Suppressor macrophage (primary cell): ENCODE data around the gene SLC9A6.
A peak's percentile ranks its signal among the peaks of the same experiment; 100 is the strongest.

Experiments
- DNase-seq, 4 experiments: peaks; one replicate each; pipeline ENCODE4 v3.0.0-alpha.2; 2020 to 2022
- total RNA-seq, 17 experiments: gene quantifications; one replicate each; lab custom pipeline; 2026; ENCODE audit warnings: mixed read lengths in 6 of 17, inconsistent platforms in 3 of 17; lab: John Stamatoyannopoulos, UW

SLC9A6 gene
- 30.7 to 117 (median 70.8) reads per million in 17 experiments for total RNA-seq

DNA sequence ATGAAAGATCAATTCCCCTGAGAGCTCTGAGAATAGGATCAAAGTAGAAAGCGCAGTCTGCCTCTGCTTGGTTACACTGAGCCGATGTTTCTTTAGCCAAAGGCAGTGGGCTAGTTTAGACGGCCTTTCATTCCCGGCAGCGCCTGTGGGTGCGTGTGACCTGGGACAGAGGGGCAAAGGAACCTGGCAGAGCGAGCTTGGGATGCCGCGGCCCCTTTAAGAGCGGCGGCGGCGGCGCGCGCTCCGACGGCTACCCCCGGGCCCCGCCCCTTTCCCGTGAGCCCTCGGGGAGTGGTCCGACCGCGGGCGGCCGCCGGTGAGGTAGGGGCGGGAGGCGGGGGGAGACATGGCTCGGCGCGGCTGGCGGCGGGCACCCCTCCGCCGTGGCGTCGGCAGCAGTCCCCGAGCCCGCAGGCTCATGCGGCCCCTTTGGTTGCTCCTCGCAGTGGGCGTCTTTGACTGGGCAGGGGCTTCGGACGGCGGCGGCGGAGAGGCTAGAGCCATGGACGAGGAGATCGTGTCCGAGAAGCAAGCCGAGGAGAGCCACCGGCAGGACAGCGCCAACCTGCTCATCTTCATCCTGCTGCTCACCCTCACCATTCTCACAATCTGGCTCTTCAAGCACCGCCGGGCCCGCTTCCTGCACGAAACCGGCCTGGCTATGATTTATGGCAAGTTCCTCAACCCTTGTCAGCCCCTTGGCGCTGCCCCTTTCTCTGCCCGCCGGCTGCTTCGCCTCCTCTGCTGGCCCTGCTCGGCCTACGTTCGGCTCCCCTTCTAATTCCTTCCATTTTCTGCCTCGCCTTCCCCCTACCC, at the start of gene SLC9A6:
Gene SLC9A6 (plus strand): TSS at position 279 of the 816 bp plus-strand sequence. CDS start 224 bp downstream, at position 503.
- DNase-seq = peak; percentile 51 to 83 (median 70)

DNA sequence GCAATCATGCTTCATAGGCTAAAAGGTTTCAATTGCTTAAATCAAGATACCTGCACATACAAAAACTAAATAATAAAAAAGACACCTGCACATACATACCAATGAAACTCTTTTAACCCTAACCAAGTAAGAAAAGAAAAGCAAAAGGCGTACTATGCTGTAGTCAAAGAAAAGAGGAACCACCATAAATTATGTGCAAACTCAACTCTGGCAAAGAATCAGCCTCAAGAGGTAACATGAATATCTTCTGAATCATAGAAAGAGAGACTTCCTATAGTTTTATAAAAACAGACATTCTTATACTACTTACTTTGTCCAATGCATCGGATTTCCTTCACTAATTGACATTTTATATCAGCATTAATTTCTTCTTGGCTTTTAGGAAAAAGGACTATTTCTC, 40.7 kb upstream of the SLC9A6 start:
- peak in 2 of 4 experiments; percentile 4 to 10 for DNase-seq

DNA sequence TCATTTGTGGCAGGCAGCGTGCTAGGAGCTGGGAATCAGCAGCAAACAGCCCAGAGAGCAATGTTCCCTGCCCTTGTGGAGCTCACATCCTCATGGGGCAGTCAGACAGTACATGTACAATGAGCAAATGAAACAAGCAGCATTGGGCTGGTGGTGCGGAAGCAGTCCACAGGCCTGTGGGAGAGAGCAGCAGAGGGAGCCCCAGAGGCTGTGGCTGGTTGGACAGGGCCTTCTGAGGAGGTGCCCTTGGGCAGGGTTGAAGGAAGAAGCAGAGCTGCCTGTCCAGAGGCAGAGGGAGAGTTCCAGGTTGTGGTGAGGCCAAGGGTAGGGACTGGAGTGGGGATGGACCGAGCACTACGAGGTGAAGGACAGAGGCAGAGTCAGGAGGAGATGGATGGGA, 33.9 kb upstream of the SLC9A6 start:
- no peak for DNase-seq

GRCh38 chrX:135973025-135973547, 12.1 kb upstream of the SLC9A6 start:
- DNase-seq = peak; percentile 5 to 40 (median 22)

- peak; percentile 76 to 90 (median 85) for DNase-seq
Measured at GRCh38 chrX:135973548-135974278, 11.5 kb upstream of the SLC9A6 start, which contains the start of gene MMGT1. Gene MMGT1, minus strand, starts transcription at chrX:135973988. Its CDS starts 313 bp downstream, at chrX:135973675.

- peak in 2 of 4 experiments; percentile 79 to 86 for DNase-seq
Measured at GRCh38 chrX:135974279-135974856, 10.9 kb upstream of the SLC9A6 start.

DNA sequence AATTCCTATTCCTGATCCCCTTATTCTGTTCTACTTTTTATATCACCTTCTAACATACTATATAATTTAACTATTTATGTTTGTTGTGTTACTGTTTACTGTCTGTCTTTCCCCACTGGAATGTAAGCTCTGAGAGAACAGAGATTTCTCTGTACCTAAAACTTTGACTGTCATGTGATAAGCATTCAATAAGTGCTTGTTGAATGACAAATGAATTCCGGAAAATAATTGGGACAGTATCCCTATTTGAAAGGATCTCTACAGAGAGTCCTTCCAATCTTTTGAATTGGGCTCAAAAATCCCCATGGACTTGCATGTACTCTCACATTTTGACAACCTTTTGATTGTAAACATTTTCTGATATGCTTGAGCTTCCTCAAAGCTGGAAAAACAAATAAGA, 9.8 kb upstream of the SLC9A6 start:
- no peak for DNase-seq

- DNase-seq = no peak
Measured at GRCh38 chrX:135977611-135978010, 7.6 kb upstream of the SLC9A6 start.

GRCh38 chrX:135981010-135981409, 4.2 kb upstream of the SLC9A6 start:
- DNase-seq = peak in 3 of 4 experiments; percentile 22 to 25 (median 23)

DNA sequence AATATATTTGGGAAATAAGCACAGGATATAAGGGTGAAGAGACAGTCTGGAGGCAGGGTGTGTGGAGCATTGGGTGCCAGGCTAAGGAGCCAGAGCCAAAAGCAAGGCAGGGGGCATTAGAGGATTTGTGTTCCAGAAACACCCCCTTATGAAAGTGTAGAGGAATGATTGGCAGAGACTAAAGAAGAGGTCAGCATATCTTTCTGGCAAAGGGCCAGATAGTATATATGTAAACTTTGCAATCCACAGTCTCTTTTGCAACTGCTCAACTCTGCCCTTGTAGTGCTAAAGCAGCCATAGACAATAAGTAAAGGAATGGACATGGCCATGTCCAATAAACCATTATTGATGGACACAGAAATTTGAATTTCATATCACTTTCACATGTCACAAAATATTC, 3.6 kb upstream of the SLC9A6 start:
- DNase-seq = peak; percentile 2 to 69 (median 28)

DNA sequence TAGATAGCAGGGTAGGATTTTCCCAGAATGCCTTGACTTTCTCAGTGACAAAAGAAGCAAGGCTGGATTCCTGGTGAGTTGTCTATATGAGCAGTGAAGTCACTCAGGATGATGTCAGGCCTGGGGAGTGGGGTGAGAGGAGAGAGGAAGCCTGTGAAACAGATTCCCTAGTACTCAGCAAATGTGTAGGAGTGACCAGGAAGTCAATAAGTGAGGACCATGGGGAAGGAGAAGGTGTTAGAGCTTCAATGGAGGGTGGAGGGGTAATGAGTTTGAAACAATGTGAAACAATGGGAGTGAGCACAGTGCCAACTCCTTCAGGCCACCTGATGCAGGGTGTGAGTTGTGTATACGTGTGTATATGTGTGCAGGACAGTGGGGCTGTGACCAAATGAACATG, 2.4 kb upstream of the SLC9A6 start:
- DNase-seq = peak; percentile 68 to 84 (median 80)

- DNase-seq = peak; percentile 9 to 55 (median 34)
Measured at GRCh38 chrX:135984256-135984655, 979 bp upstream of the SLC9A6 start.

GRCh38 chrX:135984791-135985156, 461 bp upstream of the SLC9A6 start:
- peak in 1 of 4 experiments; percentile 6 for DNase-seq

DNA sequence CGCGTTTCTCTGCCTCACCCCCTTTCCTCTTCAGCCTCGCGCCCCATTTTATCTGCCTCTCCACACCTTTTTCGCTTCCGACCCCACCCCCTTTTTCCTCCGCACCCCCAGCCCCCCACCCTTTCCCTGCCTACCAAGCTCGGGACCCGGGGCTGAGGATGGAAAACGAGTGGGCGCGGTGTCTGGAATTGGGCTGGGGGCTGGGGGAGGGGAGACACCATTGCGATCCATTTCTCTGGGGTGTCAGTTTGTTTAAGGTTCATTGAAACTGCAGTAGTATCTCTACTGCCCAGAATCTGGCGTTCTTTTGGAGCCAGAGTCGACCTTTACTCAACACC, 707 bp downstream of the SLC9A6 start:
- no peak for DNase-seq

GRCh38 chrX:135988245-135988644, 3.0 kb downstream of the SLC9A6 start:
- no peak for DNase-seq

- no peak for DNase-seq
Measured at GRCh38 chrX:136015016-136015415, 29.8 kb downstream of the SLC9A6 start.

- no peak for DNase-seq
Measured at GRCh38 chrX:136016881-136017280, 31.6 kb downstream of the SLC9A6 start.

DNA sequence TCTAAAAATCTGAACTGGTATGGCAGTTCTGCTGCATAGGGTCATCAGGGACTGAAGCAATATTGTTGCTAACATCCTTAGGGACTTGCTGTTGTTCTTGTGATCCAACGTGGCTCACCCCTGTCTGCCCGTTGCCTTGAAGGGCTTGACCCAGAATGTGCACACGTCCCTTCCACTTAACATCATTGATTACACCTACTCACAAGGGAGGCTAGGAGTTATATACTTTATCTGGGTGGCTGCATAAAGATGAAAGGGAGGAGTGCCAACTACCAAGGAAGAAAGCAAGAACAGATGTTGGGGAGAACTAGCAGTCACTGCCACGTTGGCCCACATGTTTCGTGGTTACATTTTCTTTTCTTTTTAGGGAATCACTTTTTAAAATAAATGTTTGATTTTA, 34.0 kb downstream of the SLC9A6 start:
- no peak for DNase-seq

DNA sequence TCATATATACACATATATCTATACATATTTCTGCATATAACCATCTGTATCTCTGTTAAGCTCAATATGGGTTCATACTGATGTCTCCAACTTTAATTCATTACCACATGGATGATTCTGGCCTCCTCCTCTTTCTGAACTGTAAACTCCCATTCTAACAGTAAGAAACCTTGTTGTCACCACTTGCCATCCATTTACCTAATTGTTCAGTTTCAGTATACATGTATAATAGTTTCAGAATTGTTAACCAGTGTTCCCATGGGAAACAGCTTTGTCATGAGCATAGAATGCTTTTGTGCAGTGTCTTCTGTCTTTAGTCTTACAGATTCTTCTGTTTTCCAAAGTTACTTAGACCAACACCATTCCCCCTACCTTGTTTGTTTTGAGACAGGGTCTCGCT, 35.9 kb downstream of the SLC9A6 start:
- DNase-seq = no peak

- DNase-seq = peak in 2 of 4 experiments; percentile 4 to 11
Measured at GRCh38 chrX:136021903-136022302, 36.7 kb downstream of the SLC9A6 start.

DNA sequence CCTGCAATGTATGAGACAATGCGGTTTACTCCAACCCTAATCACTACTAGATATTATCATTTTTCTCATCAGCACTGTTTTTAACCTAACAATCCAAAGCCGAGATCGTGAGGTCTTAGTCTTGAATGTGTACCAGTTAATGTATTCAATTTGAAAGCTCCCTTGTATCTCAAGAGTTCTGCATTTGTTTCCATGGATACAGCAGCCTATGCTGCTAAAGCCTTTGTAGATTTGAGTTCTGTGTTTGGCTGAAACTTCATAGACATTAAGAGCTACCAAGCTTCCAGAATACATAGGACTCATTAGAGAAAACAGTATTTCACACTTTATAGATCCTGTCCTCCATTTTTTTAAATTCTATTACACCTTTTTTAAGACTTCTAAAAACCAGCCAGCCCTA, 39.9 kb downstream of the SLC9A6 start:
- DNase-seq = no peak

DNA sequence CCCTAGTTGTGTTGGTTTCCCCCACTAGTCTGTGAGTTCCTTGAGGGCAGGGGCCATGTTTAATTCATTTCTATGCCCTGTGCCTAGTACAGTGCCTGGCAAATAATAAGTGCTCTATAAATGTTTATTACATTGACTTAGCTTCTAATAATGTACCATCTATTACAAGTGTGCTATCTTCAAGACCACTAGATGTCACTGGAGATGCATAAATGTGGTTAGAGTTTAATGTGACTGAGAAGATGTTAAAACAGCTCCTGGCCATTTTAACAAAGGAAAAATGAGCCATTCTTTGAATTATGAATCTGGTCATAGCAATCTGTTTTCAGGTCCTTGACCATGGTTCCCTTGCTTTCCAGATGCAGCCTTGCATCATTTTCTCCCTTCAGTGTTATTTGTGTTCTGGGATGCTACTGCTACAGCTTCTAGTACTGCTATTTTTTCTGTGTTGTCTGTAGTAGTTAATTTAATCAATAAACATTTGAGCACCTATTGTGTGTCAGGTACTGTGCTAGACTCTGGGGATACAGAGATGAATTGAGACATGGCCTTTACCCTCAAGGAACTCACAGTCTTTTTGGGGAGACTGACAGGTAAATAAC, 43.2 kb downstream of the SLC9A6 start:
- DNase-seq = peak in 3 of 4 experiments; percentile 13 to 64 (median 62)

- no peak for DNase-seq
Measured at GRCh38 chrX:136029766-136030165, 44.5 kb downstream of the SLC9A6 start.
